HL-60 (cell line): ENCODE data around the gene PRKAG2.

Source experiments
- CTCF ChIP-seq: IDR thresholded peaks from one replicate; pipeline ENCODE4 v1.5.1; 2011; ENCODE audit warnings: low read length, control low read depth, inconsistent platforms; ENCODE audit not compliant: insufficient read depth
- POLR2AphosphoS5 ChIP-seq: IDR thresholded peaks from 2 replicates; pipeline ENCODE4 v1.6.1; 2012; ENCODE audit warnings: low read depth
- REST ChIP-seq: IDR thresholded peaks from 2 replicates; pipeline ENCODE4 v1.6.1; 2012; ENCODE audit warnings: low read depth; ENCODE audit not compliant: insufficient replicate concordance

GRCh38 chr7:151896086-151896485, 19.2 kb upstream of the PRKAG2 start:
- TF ChIP-seq CTCF: no peak
- no peak for TF ChIP-seq POLR2AphosphoS5
- TF ChIP-seq REST: no peak
